Panc1 (cell line): ENCODE results near the gene ATXN7L1. TPM values are rescaled to one million over a fixed set of nuclear protein-coding genes. Genes with fewer than 3 reads are reported as not detected.

ENCODE experiments used
- ATAC-seq: fragments of 200-7000 bp; cut with Tn5 transposase; 2 replicates; pipeline ENCODE4 v1.9.1; 2020; ENCODE audit warnings: mild to moderate bottlenecking, moderate library complexity
- BruUV-seq: library from RNA; stranded (reverse); fragments of 400-500 nt; replicated peaks from 2 replicates; lab custom pipeline; 2021; lab: Mats Ljungman, UMichigan
- CTCF ChIA-PET: fragments of 300-600 bp; sonication (Branson Sonifier 250); formaldehyde crosslinking; loops from one replicate; lab custom pipeline; 2022; ENCODE audit warnings: antibody characterized with exemption; lab: Charles Lee
- POLR2A ChIA-PET: fragments of 300-600 bp; sonication (Branson Sonifier 250); formaldehyde crosslinking; loops from one replicate; lab custom pipeline; 2022; ENCODE audit warnings: antibody characterized with exemption; lab: Charles Lee
- DNase-seq: peaks from one replicate; pipeline ENCODE4 v3.0.0-alpha.2; 2010; ENCODE audit warnings: low read depth, low spot score
- H3K27ac ChIP-seq: 2 replicates; pipeline ENCODE4 v1.5.1; 2011; ENCODE audit warnings: mild to moderate bottlenecking, low read length, inconsistent platforms
- H3K27me3 ChIP-seq: fragments of 200-500 bp; sonication (Bioruptor generic); 2 replicates; pipeline ENCODE4 v1.6.0; 2014; ENCODE audit warnings: low read length, inconsistent platforms; ENCODE audit not compliant: control insufficient read depth, insufficient read depth
- H3K36me3 ChIP-seq: fragments of 200-500 bp; sonication (Bioruptor generic); 2 replicates; pipeline ENCODE4 v1.5.1; 2014; ENCODE audit warnings: inconsistent platforms, mild to moderate bottlenecking, low read length, moderate library complexity; ENCODE audit not compliant: control insufficient read depth, insufficient read depth
- H3K4me1 ChIP-seq: 2 replicates; pipeline ENCODE4 v1.5.1; 2011; ENCODE audit warnings: inconsistent platforms, mild to moderate bottlenecking, low read length, moderate library complexity; ENCODE audit not compliant: control insufficient read depth, insufficient read depth
- H3K4me3 ChIP-seq, 2 experiments: 2 replicates each; pipeline ENCODE4 v1.5.1; 2011 to 2012; ENCODE audit warnings: low read depth in 2 of 2, low read length in 2 of 2, mild to moderate bottlenecking in 2 of 2, inconsistent platforms in 1 of 2, moderate library complexity in 1 of 2
- H3K9me3 ChIP-seq: fragments of 200-500 bp; sonication (Bioruptor generic); 2 replicates; pipeline ENCODE4 v1.5.1; 2014; ENCODE audit warnings: low read depth, mild to moderate bottlenecking, inconsistent platforms, low read length, moderate library complexity; ENCODE audit not compliant: control insufficient read depth, insufficient read depth
- POLR2AphosphoS5 ChIP-seq: IDR thresholded peaks from 2 replicates; pipeline ENCODE4 v1.6.1; 2012; ENCODE audit warnings: mild to moderate bottlenecking, low read depth, low read length, moderate library complexity
- REST ChIP-seq, 2 experiments: IDR thresholded peaks; 2 replicates each; pipeline ENCODE4 v1.6.1; 2011 to 2012; ENCODE audit warnings: low read depth in 2 of 2, control low read depth in 1 of 2, low read length in 1 of 2, mild to moderate bottlenecking in 1 of 2, moderate library complexity in 1 of 2; ENCODE audit not compliant: insufficient read depth in 1 of 2
- SIN3A ChIP-seq: IDR thresholded peaks from 2 replicates; pipeline ENCODE4 v1.6.1; 2012; ENCODE audit warnings: low read depth, mild to moderate bottlenecking, low read length, moderate library complexity, borderline replicate concordance; ENCODE audit not compliant: insufficient read depth
- TCF7L2 ChIP-seq: IDR thresholded peaks from 2 replicates; pipeline ENCODE4 v1.6.1; 2011; ENCODE audit warnings: mild to moderate bottlenecking, low read depth, low read length, inconsistent platforms
- in situ Hi-C: cut with HindIII; loops from 2 replicates; pipeline ENCODE4 v1.10.0; 2016; ENCODE audit warnings: low sequenced_read_pairs, low pct_unique_long_range_greater_than_20kb
- intact Hi-C: fragments of 100-400 bp; cut with micrococcal nuclease; formaldehyde crosslinking; loops from one replicate; pipeline ENCODE4 v1.10.0; 2022; ENCODE audit not compliant: unreplicated experiment
- total RNA-seq: library from RNA; stranded (reverse); gene quantifications from one replicate; pipeline ENCODE4 v1.2.1, GENCODE V29; 2021; ENCODE audit not compliant: unreplicated experiment
- TF ChIP-seq, protein P1 (sequence below): fragments of 450-650 bp; IDR thresholded peaks from 2 replicates; pipeline ENCODE4 v1.5.1; 2017; ENCODE audit warnings: mild to moderate bottlenecking

ATXN7L1 gene
- total RNA-seq, 1 experiment from 2014 or later = 10.8 TPM

- TF ChIP-seq POLR2AphosphoS5 = no peak
- no peak for TF ChIP-seq TCF7L2
- no peak for TF ChIP-seq SIN3A
- TF ChIP-seq, protein P1, sequence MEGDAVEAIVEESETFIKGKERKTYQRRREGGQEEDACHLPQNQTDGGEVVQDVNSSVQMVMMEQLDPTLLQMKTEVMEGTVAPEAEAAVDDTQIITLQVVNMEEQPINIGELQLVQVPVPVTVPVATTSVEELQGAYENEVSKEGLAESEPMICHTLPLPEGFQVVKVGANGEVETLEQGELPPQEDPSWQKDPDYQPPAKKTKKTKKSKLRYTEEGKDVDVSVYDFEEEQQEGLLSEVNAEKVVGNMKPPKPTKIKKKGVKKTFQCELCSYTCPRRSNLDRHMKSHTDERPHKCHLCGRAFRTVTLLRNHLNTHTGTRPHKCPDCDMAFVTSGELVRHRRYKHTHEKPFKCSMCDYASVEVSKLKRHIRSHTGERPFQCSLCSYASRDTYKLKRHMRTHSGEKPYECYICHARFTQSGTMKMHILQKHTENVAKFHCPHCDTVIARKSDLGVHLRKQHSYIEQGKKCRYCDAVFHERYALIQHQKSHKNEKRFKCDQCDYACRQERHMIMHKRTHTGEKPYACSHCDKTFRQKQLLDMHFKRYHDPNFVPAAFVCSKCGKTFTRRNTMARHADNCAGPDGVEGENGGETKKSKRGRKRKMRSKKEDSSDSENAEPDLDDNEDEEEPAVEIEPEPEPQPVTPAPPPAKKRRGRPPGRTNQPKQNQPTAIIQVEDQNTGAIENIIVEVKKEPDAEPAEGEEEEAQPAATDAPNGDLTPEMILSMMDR = no peak
- TF ChIP-seq REST (IDR thresholded peaks at IDR 0.05; ENCODE audit: insufficient read depth in 1 of 2, low read depth in 2 of 2, low read length in 1 of 2) = no peak
- POLR2A ChIA-PET = no interaction called here
- BruUV-seq = no TSS peak
These were observed 25.3 kb downstream of the ATXN7L1 start for GRCh38 chr7:105851064-105851463.

GRCh38 chr7:105849122-105849855 lies 27.1 kb downstream of the ATXN7L1 start:
- TF ChIP-seq SIN3A (no peak), POLR2AphosphoS5 (no peak), TCF7L2 (no peak), REST (IDR thresholded peaks at IDR 0.05; ENCODE audit: insufficient read depth in 1 of 2, low read depth in 2 of 2, low read length in 1 of 2) (no peak)
- TF ChIP-seq, protein P1 = no peak
- Histone ChIP-seq H3K36me3 (no peaks in the 10 kb centered on the region), H3K9me3 (no peaks in the 10 kb centered on the region), H3K27me3 (no peaks in the 10 kb centered on the region), H3K4me1 (no peaks in the 10 kb centered on the region), H3K4me3 (no peak overlapping the region), H3K27ac (no peak overlapping the region)
- DNase-seq (no peak), ATAC-seq (peak; percentile 49; the same call in 1 of the 2 replicates)
- ChIA-PET POLR2A (interaction anchor here (0.6 kb wide), 1 partner anchor 779 kb away, joined by 7 read pairs; no protein-coding TSS in a partner anchor), CTCF (no interaction called here)
- BruUV-seq = no TSS peak
- in situ Hi-C loops = no loop called here
- intact Hi-C loops = no loop called here

More at GRCh38 chr7:105851064-105851463, 25.3 kb downstream of the ATXN7L1 start:
- no peak overlapping the region for H3K4me3 ChIP-seq
- H3K9me3 ChIP-seq = no peaks in the 10 kb centered on the region
- no peaks in the 10 kb centered on the region for H3K36me3 ChIP-seq
- intact Hi-C loops (no loop called here), in situ Hi-C loops (no loop called here)
- CTCF ChIA-PET = no interaction called here
- H3K4me1 ChIP-seq = no peaks in the 10 kb centered on the region
- no peaks in the 10 kb centered on the region for H3K27me3 ChIP-seq
- no peak for DNase-seq
- no peak for ATAC-seq
- H3K27ac ChIP-seq = no peak overlapping the region
